NCI-H82 (cell line): ENCODE measurements around the gene SIGLEC11.
"Not testable (repeated sequence)": the region's sequence is repeated elsewhere in the genome, so short reads cannot be mapped to it uniquely, and the experiment has no call there.

ENCODE experiments used
- DNase-seq: peaks from one replicate; lab custom pipeline; 2025; lab: John Stamatoyannopoulos, UW

SIGLEC11 gene, protein sequence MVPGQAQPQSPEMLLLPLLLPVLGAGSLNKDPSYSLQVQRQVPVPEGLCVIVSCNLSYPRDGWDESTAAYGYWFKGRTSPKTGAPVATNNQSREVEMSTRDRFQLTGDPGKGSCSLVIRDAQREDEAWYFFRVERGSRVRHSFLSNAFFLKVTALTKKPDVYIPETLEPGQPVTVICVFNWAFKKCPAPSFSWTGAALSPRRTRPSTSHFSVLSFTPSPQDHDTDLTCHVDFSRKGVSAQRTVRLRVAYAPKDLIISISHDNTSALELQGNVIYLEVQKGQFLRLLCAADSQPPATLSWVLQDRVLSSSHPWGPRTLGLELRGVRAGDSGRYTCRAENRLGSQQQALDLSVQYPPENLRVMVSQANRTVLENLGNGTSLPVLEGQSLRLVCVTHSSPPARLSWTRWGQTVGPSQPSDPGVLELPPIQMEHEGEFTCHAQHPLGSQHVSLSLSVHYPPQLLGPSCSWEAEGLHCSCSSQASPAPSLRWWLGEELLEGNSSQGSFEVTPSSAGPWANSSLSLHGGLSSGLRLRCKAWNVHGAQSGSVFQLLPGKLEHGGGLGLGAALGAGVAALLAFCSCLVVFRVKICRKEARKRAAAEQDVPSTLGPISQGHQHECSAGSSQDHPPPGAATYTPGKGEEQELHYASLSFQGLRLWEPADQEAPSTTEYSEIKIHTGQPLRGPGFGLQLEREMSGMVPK

DNA sequence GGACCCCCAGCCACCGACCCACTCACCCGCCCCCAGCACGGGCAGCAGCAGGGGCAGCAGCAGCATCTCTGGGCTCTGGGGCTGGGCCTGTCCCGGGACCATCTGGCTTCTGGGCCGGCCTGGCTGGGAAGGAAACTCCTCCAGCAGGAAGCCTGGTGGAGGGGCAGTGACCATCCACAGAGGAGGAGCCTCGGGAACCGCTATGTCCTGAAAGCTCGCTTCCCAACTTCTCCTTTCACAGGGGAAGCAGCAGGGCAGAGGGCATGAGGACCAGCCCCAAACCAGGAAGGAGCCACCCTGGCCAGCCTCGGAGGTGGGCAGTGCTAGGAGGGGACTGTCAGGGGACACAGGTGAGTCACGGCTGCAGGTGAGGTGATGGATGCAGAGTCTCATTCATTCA lies at the start of gene SIGLEC11:
SIGLEC11 (minus strand) TSS at position 193 of the 400 bp plus-strand sequence; CDS start at position 102, 91 bp downstream.
- not testable (repeated sequence) for DNase-seq

DNA sequence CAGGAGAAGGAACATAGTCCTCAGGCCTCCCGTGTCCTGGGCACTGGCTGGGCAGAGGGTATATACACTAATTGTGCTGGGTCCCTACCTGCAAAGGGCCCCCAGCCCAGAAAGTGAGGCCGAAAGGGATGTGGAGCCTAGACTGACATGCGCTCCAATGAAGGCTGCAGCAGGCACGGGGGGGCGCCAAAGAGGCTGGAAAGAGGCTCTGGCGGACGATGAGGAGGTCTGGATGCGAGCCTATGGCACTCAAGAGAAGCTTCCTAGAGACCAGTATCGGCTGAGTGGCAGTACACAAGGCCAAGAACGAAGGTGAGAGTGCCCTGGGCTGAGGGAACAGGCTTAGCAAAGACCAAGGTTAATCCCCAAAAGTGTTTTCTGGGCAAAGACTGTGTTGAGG lies 47.6 kb upstream of the SIGLEC11 start:
- DNase-seq: peak; percentile 40

DNA sequence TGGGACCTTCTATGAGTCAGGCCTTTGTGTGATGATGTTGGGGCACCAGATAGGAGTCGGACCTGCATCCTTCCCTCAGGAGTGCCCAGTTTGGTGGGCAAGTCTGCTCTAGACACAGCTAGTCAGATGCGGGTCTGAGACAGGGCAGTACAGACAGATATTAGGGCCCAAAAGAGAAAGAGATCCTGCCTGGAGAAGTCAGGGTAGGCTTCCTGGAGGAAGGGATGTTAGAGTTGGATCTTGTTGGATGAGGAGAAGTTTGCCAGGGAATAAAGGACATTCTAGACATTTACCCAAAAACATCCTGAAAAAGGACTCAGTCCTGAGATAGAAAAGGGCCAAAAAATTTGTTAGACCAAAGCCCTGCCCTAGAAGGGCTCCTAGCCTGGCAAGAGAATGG lies 47.0 kb upstream of the SIGLEC11 start:
- no peak for DNase-seq

DNA sequence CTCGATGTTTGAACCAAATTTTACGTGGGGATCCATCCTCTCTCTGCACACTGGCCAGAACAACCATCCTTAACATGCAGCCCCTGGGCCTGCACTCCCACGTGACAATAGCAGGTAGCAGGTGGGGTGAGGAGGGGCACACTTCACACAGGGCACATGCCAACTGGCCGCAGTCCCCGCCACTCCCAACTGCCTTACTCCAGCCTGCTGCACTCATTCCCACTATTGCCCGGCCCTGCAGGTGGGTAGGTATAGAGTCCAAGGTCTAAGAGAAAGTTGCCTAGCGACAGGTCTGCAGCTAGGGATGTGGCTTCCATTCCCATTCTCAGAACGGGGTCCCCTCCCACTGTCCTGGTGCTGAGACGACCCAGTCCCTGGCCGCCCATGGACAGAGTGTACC lies 46.2 kb upstream of the SIGLEC11 start:
- no peak for DNase-seq

DNA sequence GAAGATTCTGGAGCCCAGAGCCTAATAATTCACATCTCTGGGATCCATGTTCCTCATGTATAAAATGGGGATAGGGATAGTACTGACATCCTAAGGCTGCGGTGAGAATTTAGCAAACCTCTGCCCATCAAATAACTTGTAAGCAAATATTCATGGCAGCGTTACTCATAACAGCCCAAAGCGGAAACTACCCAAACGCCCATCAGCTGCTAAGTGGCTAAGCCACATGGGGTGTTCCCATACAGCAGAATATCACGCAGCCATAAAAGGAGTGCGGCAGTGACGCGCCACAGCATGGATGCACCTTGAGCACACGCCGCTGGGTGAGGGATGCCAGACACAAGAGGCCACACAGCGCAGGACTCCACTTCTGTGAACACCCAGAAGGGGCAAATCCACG lies 44.5 kb upstream of the SIGLEC11 start:
- no peak for DNase-seq

DNA sequence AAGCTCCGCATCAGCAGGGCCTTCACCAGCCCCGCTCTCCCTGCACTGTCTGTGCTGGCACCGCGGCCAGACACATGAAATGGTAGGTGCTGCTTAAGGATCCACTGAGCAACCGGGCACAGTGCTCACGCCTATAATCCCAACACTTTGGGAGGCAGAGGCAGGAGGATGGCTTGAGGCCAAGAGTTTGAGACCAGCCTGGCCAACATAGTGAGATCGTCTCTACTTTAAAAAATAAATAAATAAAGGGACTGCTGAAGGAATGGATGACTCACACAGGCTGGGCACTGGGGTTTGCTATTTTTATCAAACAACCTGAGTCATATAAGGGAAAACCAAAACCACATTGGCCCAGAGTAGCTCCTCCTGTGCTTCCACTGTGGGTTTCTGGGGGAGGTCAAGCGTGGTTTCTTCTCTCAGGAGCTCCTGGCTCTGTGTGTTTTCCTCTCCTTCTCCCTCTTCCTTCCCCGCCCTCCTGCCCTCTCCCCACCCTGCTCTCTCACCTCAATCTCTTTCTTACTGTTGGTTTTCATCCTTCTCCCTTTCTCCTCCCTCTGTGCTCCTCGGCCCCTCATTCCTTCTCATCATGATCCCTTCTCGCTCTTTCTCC lies 42.9 kb upstream of the SIGLEC11 start:
- DNase-seq: no peak

DNA sequence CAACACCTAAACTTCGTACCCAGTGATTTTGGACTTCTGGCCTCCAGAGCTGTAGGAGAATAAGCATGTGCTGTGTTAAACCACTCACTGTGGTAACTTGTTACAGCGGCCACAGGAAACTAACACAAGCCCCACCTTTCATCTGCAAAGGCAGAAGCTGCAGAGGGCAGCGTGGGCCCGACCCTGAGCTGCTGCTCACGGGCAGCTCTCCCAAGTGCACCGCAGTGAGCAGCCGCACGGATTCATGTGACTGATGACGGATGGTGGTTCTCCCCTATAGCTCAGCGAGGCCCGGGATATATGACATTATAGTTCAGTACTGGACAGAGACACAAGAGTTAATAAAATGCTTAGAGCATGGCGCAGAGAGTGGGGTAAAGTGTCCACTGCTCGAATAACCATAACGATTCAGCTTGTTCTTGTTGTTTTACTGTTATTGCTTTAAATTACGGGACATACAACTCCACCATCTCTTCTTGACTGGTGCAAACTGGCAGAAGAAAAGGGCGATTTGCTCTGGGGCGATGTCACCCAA lies 42.3 kb upstream of the SIGLEC11 start:
- no peak for DNase-seq

DNA sequence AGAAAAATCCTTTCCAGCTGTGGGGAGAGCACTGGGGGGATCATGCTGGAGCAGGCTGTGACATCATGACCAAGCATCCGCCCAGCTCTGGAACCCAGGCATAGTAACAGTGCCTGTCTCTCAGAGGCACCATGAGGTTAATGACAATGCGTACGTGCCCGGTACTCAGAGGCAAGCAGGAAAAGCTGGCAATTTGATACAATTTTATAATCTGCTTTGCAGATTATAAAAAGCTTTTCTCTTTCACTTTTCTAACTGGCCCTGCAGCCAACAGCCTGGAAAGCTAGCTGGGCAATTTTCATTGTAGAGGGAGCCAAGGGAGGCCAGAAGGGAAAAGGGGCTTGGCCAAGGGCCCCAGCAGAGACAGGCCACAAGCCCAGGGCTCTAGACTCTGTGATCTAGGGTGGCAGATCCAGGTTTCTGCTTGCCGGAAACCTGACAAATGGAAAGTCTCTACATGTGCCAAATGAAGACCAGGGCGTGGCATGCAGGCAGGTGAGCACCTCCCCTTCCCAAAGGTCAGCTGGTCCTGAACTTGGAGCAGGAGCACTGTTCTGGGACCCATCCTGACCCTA lies 41.5 kb upstream of the SIGLEC11 start:
- no peak for DNase-seq

DNA sequence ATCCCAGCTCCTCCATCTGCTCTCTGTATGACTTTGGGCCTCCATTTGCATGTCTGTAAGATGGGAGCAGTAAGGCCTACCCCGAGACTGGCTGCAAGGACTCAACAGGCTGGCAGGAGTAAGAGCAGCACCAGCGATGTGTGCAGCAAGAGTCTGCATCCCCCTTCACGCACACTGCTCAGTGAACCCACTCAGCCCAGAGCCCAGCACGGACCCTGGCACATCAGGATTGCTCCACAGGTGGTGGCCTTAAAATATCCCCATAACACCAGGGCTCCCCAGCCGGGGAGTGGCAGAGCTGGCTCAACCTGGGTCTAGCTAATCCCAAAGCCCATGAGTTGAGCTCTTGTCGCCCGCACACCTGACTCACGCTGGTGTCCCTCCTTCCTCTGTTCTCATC lies 40.8 kb upstream of the SIGLEC11 start:
- DNase-seq: no peak

DNA sequence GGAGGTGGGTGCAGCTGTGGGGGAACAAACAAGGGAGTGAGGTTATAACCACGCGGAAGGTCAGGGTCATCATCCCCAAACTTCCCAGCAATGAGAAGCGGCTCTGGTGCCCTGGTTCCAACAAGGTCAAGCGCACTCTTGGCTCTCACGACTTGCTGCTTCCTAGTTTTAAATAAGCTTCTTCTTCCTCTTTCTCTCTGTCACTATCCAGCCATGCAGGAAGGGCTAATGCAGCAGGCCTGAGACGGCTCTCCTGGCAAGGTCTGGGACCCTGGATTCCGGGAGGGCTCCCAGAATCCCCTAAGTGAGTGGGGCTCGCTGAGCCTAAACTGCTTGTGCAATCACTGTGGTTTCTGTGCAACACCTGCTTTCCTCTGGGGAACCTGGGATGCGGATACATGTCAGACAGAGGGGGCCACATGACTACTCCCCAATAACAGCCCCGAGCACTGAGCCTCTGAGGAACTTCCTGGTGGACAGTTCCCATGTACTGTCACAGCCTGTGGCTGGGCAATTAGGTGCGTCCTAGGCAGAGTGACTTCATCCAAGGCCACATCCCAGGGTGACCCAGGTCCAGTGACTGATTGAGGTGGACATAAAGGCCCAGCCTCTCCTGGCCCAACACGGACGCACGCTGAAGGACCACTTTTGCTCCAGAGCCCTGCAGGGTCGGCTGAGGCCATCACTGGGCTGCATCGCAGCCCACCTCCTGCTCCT lies 40.0 kb upstream of the SIGLEC11 start:
- DNase-seq: no peak

DNA sequence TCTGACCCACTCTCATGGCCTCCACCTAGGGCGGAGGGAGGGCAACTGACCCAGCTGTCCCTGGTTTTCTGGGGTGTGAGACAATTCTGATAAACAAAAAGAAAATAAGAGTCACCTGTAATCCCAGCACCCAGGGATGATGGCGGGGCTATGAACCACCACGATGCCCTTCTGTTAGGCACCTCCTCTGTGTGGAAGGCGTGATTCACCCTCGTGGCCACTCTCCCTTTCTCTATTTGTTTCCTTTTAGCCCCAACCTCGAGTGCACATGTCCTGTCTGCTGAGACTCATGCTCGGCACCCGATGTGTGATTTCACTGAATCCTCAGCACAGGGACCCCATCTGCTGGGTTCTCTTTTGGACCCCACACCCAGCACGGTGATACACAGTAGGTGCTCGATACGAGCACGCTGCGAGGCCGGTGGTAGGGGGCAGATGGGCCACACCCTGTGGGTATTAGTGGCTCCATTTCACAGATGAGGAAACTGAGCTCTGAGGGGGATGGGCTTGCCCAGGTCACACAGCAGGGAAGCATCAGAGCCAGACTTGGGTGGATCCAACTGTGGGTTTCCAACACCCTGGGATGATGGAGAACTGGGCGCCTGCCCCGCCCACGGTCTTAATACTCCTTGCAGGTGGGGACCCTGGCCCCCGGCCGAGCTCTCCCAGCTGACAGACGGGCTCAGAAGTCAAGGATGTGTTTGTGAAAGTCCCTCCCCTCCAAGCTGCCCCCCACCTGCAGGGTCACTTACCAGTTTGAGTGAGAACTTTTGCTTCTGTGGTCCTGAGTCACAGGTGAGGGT lies 39.3 kb upstream of the SIGLEC11 start:
- DNase-seq: no peak

DNA sequence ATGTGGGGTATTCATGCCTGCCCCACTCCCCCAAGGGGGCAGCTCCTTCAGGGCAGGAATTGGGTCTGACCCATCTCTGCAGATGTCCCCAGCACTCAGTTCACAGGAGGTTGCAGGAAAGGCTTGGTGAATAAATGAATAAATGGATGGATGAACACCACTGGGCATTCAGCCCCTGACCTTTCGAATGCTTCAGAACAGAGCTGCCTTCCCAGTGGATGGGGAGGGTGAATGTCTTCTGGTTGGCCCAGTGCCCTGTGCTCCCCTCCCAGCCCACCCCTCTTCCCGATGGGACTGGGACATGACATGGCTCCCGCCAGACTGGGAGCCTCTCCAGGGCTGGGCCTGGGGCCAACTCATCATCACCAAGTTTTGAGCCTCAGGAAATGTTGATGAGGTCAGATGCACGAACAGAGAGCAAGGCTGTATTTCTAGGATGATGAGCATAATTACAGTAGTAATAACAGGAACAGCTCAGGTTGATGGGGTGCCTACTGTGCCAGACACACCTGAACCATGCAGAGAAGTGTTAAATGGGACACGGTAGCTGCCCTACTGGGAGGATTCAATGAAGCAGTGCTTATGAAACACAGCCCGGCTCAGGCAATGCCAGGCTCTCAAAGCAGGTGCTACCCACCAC lies 38.5 kb upstream of the SIGLEC11 start:
- no peak for DNase-seq

DNA sequence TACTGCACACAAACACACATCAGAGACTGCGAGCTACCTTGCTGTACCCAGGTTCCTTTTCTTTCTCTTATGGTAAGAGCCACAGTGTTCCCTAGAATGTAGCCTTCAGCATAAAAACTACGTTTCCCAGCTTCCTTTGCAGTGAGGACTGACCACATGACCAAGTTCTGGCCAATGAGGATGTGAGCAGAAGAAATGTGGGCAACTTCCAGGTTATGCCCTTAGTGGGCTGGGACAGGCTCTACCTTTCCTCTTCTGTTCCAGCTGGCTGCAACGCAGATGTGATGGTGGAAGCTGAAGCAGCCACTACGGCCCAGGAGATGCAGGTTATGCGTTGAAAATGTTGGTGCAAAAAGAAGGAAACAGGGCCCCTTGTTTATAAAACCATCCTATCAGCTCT lies 36.7 kb upstream of the SIGLEC11 start:
- DNase-seq: peak; percentile 76

DNA sequence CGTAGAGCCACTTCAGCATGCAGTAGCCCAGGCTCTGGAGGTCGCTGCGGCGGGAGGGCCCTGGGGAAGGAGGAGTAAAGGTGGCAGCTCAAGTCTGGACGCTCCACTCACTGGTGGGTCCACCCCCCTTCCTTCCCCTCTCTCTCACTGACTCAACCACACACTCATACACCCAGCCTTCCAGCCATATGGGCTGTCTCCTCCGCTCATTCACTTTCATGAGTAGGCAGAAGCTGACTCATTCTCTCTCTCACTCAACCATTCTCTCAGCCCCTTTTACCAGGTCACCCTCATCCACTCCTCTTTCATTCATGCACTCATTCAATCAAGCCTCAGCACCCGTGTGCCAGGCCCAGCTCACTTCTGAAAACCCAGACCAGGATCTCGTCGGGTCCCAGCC lies 27.5 kb upstream of the SIGLEC11 start:
- DNase-seq: no peak

DNA sequence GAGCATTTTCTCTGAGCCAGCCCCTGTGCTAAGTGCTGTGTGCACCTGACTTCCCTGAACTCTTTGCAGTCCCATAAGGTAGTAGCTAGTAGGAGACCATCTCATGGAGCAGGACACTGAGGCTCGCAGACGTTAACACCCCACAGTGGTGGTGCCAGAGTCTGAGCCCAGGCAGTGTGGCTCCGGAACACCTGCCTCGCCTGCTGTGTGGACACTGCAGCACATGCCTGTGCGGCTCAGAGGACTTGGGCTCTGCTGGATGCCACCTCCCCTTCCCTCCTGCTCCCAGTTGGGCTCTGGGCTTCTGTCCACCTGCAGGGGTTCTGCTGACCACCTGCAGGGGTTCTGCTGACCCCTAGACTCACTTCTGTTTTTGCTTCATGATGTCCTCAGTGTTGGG lies 27.0 kb upstream of the SIGLEC11 start:
- DNase-seq: no peak

DNA sequence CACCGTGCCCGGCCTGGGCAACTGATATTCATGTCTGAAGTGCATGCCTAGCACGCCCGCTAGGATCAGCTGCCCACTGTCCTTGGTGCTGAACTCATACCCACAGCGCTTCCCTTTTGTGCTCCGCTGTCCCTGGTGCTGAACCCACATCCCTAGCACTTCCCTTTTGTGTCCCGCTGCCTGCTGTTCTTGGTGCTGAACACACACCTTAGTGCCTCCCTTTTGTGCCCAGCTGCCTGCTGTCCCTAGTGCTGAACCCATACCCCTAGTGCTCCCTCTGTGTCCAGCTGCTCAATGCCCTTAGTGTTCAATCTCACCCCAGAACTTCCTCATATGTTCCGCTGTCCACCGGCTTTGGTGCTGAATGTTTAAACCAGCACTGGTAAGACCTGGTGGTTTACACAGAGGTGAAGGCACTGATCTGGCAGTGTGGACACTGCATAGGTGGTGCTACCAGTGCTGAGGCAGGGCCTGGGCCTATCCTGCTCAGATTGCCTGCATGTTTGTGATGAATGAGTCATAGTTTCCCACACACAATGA lies 26.3 kb upstream of the SIGLEC11 start:
- DNase-seq: no peak

DNA sequence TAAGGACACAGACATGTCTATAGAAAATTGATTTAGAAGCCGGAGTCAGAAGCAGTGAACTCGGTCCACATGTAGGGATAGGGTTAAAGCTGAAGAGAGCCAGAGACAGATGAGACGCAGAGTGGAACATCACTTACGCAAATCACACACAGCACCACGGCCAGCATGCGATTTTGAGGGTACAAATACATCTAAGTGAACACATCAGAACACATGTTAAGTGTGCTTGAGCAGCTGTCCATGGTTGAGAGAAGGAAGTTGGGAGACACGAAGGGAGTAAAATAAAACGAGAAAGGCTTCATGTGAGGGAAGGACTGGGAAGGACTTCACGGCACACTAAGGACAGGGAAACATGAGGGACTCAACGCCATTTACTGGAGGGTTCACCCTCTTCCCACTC lies 25.4 kb upstream of the SIGLEC11 start:
- DNase-seq: no peak

DNA sequence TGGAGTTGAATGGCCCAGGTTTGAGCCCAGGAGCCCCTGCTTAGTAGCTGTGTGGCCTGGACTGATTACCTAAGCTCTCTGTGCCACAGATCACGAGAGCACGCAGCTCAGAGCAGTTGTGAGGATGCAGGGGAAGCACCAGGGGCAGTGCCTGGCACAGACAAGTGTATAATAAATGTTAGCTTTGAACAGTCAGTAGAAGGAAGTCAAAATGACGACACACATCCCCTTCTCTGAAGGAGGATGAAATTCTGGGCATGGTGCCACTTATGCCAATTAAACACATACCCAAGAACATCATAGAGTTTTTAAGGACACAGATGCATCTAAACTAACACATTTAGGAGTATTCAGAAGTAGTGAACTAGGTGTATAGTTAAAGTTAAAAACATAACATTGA lies 24.9 kb upstream of the SIGLEC11 start:
- DNase-seq: no peak

DNA sequence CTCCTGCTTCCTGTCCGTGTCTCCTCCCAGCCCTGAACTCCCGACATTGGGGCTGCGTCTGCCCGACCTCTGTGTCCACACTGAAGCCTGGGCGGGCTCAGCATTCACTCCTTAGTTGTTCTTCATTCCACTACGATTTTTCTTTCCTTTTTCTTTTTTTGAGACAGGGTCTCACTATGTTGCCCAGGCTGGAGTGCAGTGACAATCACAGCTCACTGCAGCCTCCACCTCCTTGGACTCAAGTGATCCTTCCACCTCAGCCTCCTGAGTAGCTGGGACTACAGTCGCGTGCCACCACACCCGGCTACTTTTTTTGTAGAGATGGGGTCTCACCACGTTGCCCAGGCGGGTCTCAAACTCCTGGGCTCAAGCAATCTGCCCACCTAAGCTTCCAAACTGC lies 23.5 kb upstream of the SIGLEC11 start:
- no peak for DNase-seq

DNA sequence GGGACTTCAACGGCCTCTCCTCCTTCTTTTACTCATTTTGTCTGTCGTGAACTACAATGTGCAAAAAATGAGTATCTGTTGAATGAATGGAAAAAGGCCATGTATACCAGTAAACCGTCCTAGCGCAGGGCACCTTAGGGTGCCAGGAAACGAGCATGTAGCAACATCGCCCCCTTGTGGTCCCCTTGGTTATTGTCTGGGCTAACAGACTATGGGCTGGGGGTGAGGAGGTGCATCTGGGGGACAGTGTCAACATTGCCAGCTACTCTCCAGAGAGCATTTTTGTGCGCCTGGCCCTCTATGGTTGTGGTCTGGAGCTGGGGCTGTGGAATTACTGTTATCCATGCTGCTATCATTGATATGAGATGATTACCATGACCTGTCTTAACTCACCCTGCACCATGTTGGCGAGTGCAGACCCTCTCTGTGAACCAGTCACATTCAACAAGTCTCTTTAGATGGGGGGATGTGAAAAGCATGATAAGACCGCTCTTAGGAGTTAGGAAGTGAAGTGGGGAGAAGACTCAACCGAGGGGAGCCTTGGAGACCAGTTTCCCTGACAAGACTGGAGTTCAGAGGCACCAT lies 22.8 kb upstream of the SIGLEC11 start:
- peak; percentile 79 for DNase-seq
